Right hindlimb (tissue), 1 donor: ENCODE results near the gene PARM1.

ENCODE experiments used
- DNase-seq: peaks from one replicate; pipeline ENCODE4 v3.0.0-alpha.2; 2018

Gene PARM1, protein sequence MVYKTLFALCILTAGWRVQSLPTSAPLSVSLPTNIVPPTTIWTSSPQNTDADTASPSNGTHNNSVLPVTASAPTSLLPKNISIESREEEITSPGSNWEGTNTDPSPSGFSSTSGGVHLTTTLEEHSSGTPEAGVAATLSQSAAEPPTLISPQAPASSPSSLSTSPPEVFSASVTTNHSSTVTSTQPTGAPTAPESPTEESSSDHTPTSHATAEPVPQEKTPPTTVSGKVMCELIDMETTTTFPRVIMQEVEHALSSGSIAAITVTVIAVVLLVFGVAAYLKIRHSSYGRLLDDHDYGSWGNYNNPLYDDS

GRCh38 chr4:74932832-74933561 lies at the start of gene PARM1:
PARM1 (plus strand) TSS chr4:74933116; CDS start chr4:74933328, 212 bp downstream.
- DNase-seq, result peak; percentile 92

- DNase-seq, result no peak
Measured at GRCh38 chr4:74884266-74884665, 48.6 kb upstream of the PARM1 start.

GRCh38 chr4:74886484-74886883 lies 46.4 kb upstream of the PARM1 start:
- DNase-seq, result no peak

- peak; percentile 17 for DNase-seq
Measured at GRCh38 chr4:74890341-74890740, 42.6 kb upstream of the PARM1 start.

DNA sequence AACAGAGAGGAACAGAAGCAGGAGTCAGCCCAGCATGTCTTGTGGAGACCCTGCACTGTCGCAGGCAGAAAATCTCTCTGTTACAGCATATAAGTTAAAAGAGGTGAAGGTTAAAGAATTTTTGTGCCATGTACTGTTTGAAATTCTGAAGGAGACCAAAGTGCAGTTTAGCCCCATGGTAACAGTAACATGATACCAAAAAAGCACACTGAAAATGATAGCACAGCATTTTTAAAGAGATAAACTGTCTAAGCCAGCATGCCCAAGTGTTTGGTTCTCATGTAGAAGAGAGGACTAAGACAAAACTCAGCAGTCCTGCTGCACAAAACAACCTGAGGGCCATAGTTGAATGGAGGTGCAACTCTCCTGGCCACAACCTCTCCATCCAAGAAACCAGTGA lies 41.9 kb upstream of the PARM1 start:
- DNase-seq, result no peak

DNA sequence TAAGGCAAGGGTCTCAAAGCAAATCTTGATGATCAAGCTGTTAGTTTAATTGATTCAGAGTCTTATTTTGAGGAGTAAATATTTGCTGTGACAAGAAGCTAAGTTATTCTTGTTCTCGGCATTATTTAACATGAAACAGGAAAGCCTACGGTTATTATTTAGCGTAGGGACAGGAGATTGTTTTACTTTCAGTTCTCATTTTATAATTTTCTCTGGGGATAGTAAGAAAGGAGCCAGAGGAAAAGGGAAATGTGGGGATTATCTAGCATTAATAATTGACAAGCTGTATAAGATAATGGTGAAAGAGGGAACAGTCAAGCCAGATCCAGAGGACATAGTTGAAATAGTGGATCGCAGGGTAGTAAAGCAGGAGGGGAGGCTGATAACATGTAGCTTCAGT lies 39.7 kb upstream of the PARM1 start:
- no peak for DNase-seq

- DNase-seq, result no peak
Measured at GRCh38 chr4:74896595-74896994, 36.3 kb upstream of the PARM1 start.

- no peak for DNase-seq
Measured at GRCh38 chr4:74897386-74897785, 35.5 kb upstream of the PARM1 start.

DNA sequence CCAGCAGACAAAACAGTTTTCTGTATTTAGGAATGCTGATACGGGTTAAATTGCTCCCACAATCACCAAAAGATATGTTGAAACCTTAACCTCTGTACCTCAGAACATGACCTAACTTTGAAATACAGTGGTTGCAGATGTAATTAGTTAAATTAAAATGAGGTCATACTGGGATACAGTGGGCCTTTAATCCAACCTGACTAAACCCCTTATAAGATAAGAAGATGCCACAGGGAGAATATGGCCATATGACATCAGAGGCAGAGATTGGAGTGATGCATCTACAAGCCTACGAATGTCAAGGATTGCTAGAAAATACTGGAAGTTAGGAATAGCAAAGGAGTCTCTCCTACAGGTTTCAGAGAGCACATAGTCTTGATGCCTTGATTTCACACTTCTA lies 32.1 kb upstream of the PARM1 start:
- no peak for DNase-seq

DNA sequence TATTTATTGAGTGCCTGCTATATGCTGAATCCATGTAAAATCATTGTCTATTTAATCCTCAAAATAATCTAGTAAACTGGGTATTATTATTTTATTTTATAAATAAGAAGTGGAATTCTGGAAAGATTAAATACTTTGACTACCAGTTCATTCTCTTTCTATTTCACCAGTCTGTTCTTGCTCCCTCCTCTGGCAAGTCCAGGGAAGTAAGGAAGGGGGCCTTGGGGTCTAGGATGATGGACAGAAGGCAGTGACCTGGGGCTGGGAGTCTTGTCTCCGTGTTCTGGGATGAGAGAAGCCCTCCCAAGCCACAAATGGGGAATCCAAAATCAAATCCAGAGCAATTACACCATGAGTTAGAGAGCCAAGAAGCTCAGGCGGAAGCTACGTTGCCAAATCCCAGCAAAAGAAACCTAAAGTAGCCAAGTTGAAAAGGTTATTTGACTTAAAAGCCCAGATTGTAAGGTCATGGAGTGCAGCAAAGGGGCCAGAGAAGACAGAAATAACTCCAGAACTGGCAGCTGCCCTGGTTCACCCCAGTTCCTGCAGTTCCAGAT lies 28.3 kb upstream of the PARM1 start:
- no peak for DNase-seq

DNA sequence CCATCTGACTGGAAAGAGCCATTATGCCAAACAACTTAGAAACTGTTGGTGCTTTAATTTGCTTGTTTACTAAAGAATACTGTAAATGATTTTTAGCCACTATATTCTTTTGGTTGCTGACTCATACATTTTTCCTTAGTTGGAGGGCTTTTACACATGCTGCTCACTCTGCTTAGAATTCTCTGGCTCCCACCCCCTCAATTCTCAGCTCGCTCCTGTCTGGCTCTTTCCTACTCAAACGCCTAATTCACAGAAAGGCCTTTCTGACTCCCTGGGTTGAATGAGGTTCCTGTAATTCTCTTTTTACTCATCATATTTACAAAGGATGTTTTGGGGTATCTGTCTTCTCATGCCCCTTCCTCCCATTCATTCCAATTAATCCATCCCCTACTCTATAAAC lies 26.1 kb upstream of the PARM1 start:
- no peak for DNase-seq

GRCh38 chr4:74919783-74920182 lies 13.1 kb upstream of the PARM1 start:
- DNase-seq, result no peak

DNA sequence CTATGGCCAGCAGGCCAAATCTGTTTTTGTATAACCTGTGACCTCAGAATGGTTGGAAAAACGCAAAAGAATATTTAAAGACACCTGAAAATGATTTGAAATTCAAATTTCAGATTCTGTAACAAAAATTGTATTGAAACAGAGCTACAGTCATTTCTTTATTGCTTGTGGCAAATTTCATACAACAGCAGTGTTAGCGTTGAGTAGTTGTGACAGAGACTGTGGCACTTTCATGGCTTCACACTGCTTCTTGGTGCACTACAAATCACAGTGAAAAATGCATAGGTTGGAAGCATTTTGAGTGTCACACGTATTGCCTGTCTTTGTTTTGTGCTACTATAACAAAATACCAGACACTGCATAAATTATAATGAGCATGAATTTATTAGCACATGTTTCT lies 12.2 kb upstream of the PARM1 start:
- no peak for DNase-seq

DNA sequence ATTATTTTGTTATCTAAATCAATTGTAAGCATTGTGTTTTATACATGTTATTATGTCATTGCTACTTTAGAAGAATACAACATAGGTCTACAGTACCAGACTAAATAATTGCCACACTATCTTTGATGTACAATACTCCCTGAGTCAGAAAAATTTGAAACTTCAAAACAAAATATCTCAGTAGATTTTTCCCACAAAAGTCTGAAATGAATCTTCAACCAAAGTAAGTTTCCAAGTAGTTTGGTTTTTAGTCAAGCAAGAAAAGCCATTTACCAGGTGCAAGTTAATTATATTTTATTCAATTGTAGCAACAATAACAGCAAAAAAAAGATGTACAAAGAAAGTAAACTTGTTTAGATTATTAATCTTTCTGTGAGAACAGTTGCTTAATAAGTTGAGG lies 11.4 kb upstream of the PARM1 start:
- DNase-seq, result no peak

DNA sequence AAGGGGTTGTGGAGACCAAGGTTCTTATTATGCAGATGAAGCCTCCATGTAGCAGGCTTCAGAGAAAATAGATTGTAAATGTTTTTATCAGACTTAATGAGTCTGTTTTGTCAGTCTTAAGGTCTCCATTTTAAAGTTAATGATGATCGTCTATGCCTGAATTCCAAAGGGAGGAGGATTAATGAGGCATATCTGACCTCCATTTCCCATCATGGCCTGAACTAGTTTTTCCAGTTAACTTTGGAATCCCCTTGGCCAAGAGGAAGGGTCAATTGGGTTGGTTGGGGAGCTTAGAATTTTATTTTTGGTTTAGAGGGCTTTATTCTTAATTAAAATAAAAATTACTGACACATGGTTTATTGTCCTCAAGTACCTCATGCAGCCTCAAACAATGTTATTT lies 6.9 kb upstream of the PARM1 start:
- no peak for DNase-seq

DNA sequence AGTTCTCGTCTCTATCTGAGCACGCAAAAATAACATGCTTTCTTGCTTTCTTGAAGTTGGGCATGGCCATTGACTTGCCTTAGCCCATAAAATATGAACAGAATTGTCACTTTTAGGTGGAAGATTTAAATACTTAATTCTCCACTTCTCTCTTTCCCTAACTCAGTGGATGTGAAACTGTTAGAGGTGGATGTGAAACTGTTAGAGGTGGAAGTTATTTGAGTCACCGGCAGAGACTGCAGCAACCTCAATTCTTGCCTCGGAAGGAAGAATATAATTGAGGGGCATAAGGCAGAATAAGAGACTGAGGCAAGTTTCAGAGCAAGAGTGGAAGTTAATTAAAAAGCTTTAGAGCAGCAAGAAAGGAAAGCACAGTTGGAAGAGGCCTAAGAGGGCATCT lies 2.8 kb upstream of the PARM1 start:
- DNase-seq, result no peak

DNA sequence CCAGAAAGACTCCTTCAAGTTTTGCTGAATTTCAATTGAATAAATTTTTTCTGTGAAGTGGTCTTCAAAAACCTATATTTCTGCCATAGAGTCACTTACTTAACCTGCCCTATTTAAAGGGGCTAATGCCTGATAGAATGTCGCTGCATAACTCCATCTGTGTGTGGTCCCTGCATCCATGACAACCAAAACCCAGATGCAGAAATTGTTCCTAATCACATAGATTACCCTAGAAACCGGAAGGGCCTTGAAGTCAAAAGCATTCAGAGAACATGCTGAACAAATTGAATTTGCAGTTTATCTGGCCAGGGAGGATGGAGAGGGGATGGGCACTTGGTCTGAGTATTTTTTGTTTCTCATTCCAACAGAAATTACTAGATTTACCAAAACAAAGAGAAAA lies 1.5 kb upstream of the PARM1 start:
- no peak for DNase-seq

DNA sequence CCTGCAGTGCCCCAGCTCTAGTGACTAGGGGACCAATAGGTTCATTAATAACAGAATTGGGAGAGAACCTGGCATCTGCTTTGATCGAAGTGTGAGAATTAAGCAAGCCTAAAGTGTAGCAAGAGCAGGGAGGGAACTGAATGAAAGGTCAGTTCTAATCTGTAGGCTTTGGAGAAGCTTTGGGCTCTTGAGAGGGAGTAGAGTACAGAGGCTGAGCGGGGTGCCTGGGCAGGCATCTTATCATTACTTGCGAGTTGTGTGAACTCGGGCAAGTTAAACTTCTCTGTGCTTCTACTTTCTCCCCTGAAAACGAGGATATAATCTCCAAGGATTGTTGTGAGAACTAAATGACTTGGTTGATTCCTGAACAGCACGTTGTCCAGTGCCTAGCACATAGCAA lies 906 bp upstream of the PARM1 start:
- DNase-seq, result no peak

- peak; percentile 33 for DNase-seq
Measured at GRCh38 chr4:74933562-74934015, 673 bp downstream of the PARM1 start.

GRCh38 chr4:74934016-74934831 lies 1.3 kb downstream of the PARM1 start:
- peak; percentile 50 for DNase-seq

GRCh38 chr4:74934888-74935287 lies 2.0 kb downstream of the PARM1 start:
- no peak for DNase-seq

DNA sequence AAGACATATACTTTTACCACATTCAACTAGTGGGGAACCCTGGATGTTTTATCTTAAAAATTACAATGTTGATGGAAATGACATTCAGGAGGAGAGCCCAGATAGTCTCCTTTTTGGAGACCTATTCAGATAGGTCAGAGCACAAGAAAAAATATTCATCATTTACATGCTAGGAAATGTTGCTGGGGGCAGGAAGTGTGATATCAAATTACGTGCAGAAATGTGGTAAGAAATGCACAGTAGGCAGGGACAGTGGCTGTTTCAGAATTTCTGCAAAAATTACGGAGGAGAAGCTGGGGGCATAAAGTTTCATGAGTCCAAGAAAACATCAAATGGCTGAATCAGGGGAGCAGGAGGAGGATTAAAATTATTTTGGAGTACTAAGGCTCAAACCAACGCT lies 8.2 kb downstream of the PARM1 start:
- DNase-seq, result no peak

DNA sequence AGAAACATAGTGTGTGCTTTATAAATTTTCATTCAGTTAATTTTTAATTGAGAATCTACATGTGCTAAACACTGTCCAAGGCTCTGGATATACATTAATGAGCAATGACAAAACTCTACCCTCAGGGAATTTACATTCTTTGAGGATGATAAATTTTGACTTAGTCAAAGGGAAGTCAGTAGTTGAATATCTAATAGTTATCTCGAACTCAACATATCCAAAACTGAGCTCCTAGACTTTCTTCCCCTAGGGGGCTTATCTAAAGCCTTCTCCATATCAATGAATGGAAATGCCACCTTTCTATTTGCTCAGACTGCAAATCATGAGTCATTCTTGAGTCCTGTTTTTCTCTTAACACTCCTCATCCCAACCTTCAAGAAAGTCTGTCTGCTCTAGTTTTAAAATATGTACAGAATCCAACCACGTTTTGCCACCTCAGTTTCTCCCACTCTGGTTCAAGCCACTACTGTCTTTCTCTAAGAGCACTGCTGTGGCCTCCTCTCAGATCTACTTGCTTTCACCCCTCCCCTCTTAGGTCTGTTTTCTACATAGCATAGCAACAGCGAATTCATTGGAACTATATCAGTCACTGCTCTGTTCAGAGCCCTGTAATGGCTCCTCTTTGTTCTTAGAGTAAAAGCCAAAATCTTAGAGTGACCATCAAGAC lies 9.5 kb downstream of the PARM1 start:
- no peak for DNase-seq
